ENCODE results near the gene EPHB1.

Gene EPHB1

GRCh38 chr3:134815519-134815918, 20.5 kb downstream of the EPHB1 start:
- in situ Hi-C loops (cut with HindIII; ENCODE audit: low pct_ligation_motif_present, low sequenced_read_pairs), result no loop called here
- Histone ChIP-seq H3K4me3 (ENCODE audit: low read depth, low read length) (no peak overlapping the region), H3K27ac (no peak overlapping the region), H3K27me3 (replicated peaks) (no peaks in the 10 kb centered on the region), H3K36me3 (replicated peaks) (no peaks in the 10 kb centered on the region)
- no peak for TF ChIP-seq CTCF (IDR thresholded peaks at IDR 0.05; ENCODE audit: low read depth, low read length, missing control alignments)
- DNase-seq, result no peak

- in situ Hi-C loops (cut with HindIII; ENCODE audit: low pct_ligation_motif_present, low sequenced_read_pairs), result no loop called here
Measured at GRCh38 chr3:134816623-134817022, 21.6 kb downstream of the EPHB1 start.

GRCh38 chr3:134817297-134817696, 22.2 kb downstream of the EPHB1 start:
- in situ Hi-C loops (cut with HindIII; ENCODE audit: low pct_ligation_motif_present, low sequenced_read_pairs), result no loop called here
- Histone ChIP-seq H3K27ac (no peak overlapping the region), H3K36me3 (replicated peaks) (no peaks in the 10 kb centered on the region), H3K27me3 (replicated peaks) (no peaks in the 10 kb centered on the region), H3K4me3 (ENCODE audit: low read depth, low read length) (no peak overlapping the region)
- TF ChIP-seq CTCF (IDR thresholded peaks at IDR 0.05; ENCODE audit: low read depth, low read length, missing control alignments), result no peak
- no peak for DNase-seq

More at GRCh38 chr3:134816623-134817022, 21.6 kb downstream of the EPHB1 start:
- TF ChIP-seq CTCF (IDR thresholded peaks at IDR 0.05; ENCODE audit: low read depth, low read length, missing control alignments), result no peak
- H3K27me3 ChIP-seq (replicated peaks), result no peaks in the 10 kb centered on the region
- no peak overlapping the region for H3K4me3 ChIP-seq (ENCODE audit: low read depth, low read length)
- DNase-seq, result no peak
- H3K27ac ChIP-seq, result no peak overlapping the region
- no peaks in the 10 kb centered on the region for H3K36me3 ChIP-seq (replicated peaks)

GRCh38 chr3:134820994-134821393, 25.9 kb downstream of the EPHB1 start:
- in situ Hi-C loops (cut with HindIII; ENCODE audit: low pct_ligation_motif_present, low sequenced_read_pairs), result no loop called here
- no peaks in the 10 kb centered on the region for H3K36me3 ChIP-seq (replicated peaks)
- H3K27ac ChIP-seq, result no peak overlapping the region
- no peaks in the 10 kb centered on the region for H3K27me3 ChIP-seq (replicated peaks)
- TF ChIP-seq CTCF (IDR thresholded peaks at IDR 0.05; ENCODE audit: low read depth, low read length, missing control alignments), result no peak
- H3K4me3 ChIP-seq (ENCODE audit: low read depth, low read length), result no peak overlapping the region
- DNase-seq, result no peak

GRCh38 chr3:134822090-134822489, 27.0 kb downstream of the EPHB1 start:
- no peak for DNase-seq
- Histone ChIP-seq H3K4me3 (ENCODE audit: low read depth, low read length) (no peak overlapping the region), H3K27me3 (replicated peaks) (no peaks in the 10 kb centered on the region), H3K36me3 (replicated peaks) (no peaks in the 10 kb centered on the region), H3K27ac (no peak overlapping the region)
- in situ Hi-C loops (cut with HindIII; ENCODE audit: low pct_ligation_motif_present, low sequenced_read_pairs), result no loop called here
- no peak for TF ChIP-seq CTCF (IDR thresholded peaks at IDR 0.05; ENCODE audit: low read depth, low read length, missing control alignments)

GRCh38 chr3:134823679-134824078, 28.6 kb downstream of the EPHB1 start:
- Histone ChIP-seq H3K4me3 (ENCODE audit: low read depth, low read length) (no peak overlapping the region), H3K27me3 (replicated peaks) (no peaks in the 10 kb centered on the region), H3K27ac (no peak overlapping the region), H3K36me3 (replicated peaks) (no peaks in the 10 kb centered on the region)
- no peak for TF ChIP-seq CTCF (IDR thresholded peaks at IDR 0.05; ENCODE audit: low read depth, low read length, missing control alignments)
- in situ Hi-C loops (cut with HindIII; ENCODE audit: low pct_ligation_motif_present, low sequenced_read_pairs), result no loop called here
- DNase-seq, result no peak

Data from brain microvascular endothelial cell (primary cell).